HCT116 (cell line): ENCODE data around the gene DPP6. TPM values are rescaled to one million over a fixed set of nuclear protein-coding genes. Genes with fewer than 3 reads are reported as not detected.

ENCODE experiments used
- ATAC-seq: fragments of 200-7000 bp; cut with Tn5 transposase; 2 replicates; pipeline ENCODE4 v1.9.1; 2020; ENCODE audit warnings: mild to moderate bottlenecking, moderate library complexity
- BruUV-seq: library from RNA; stranded (reverse); fragments of 400-500 nt; replicated peaks from 2 replicates; lab custom pipeline; 2021; lab: Mats Ljungman, UMichigan
- CTCF ChIA-PET: fragments of 300-600 bp; sonication (Branson Sonifier 250); formaldehyde crosslinking; loops from one replicate; lab custom pipeline; 2021; ENCODE audit warnings: antibody characterized with exemption; lab: Charles Lee
- POLR2A ChIA-PET: fragments of 300-600, 350-600 bp; sonication (Branson Sonifier 250); formaldehyde crosslinking; loops from one replicate; lab custom pipeline; 2021; ENCODE audit warnings: antibody characterized with exemption; lab: Charles Lee
- RAD21 ChIA-PET, 2 experiments: fragments of 300-600 bp; sonication (Branson Sonifier 250); formaldehyde crosslinking; loops; one replicate each; lab custom pipeline; 2023; ENCODE audit warnings: low total read pairs in 2 of 2; ENCODE audit not compliant: uncharacterized antibody in 2 of 2, unreplicated experiment in 2 of 2, low non-redundant PET in 1 of 2; lab: Charles Lee
- DNase-seq: peaks from one replicate; pipeline ENCODE4 v3.0.0-alpha.2; 2010; ENCODE audit warnings: low read depth, low spot score
- H2AFZ ChIP-seq: fragments of 200-600 bp; shearing (Covaris generic), sonication (generic); 2 replicates; pipeline ENCODE4 v1.6.1; 2017; ENCODE audit warnings: low read depth, mixed run types, mixed read lengths, antibody characterized with exemption, low read length; ENCODE audit not compliant: poor library complexity, severe bottlenecking
- H3K27ac ChIP-seq: 2 replicates; pipeline ENCODE4 v1.5.1; 2012; ENCODE audit warnings: low read depth, low read length
- H3K27me3 ChIP-seq: fragments of 200-600 bp; sonication (generic); 2 replicates; pipeline ENCODE4 v1.6.1; 2016; ENCODE audit warnings: mixed run types, low read length, mixed read lengths; ENCODE audit not compliant: insufficient read depth
- H3K36me3 ChIP-seq, 2 experiments: fragments of 200-500 bp in 1 of 2; fragments of 200-600 bp in 1 of 2; sonication (Bioruptor generic) in 1 of 2; sonication (generic) in 1 of 2; 2 replicates each; pipeline versions ENCODE4 v1.5.1 to v1.6.1; 2014 to 2016; ENCODE audit warnings: low read length in 2 of 2, inconsistent platforms in 1 of 2, mixed read lengths in 1 of 2, mixed run types in 1 of 2; ENCODE audit not compliant: insufficient read depth in 2 of 2, control insufficient read depth in 1 of 2
- H3K4me1 ChIP-seq, 2 experiments: fragments of 200-600 bp in 1 of 2; sonication (generic) in 1 of 2; 2 replicates each; pipeline versions ENCODE4 v1.5.1 to v1.6.1; 2012 to 2017; ENCODE audit warnings: low read length in 2 of 2, inconsistent platforms in 1 of 2, mild to moderate bottlenecking in 1 of 2, mixed read lengths in 1 of 2, mixed run types in 1 of 2, moderate library complexity in 1 of 2; ENCODE audit not compliant: insufficient read depth in 2 of 2, control insufficient read depth in 1 of 2
- H3K4me2 ChIP-seq: fragments of 200-600 bp; sonication (generic); 2 replicates; pipeline ENCODE4 v1.6.1; 2017; ENCODE audit warnings: mixed run types, low read length, mixed read lengths
- H3K4me3 ChIP-seq, 2 experiments: fragments of 200-600 bp in 1 of 2; sonication (generic) in 1 of 2; replicated peaks in 1 of 2; 2 replicates each; pipeline ENCODE4 v1.5.1; 2011 to 2016; ENCODE audit warnings: low read length in 2 of 2, control low read depth in 1 of 2, low read depth in 1 of 2, mild to moderate bottlenecking in 1 of 2, mixed read lengths in 1 of 2, mixed run types in 1 of 2
- H3K79me2 ChIP-seq: fragments of 200-600 bp; sonication (generic); 2 replicates; pipeline ENCODE4 v1.6.1; 2017; ENCODE audit warnings: mild to moderate bottlenecking, mixed run types, low read length, moderate library complexity, mixed read lengths; ENCODE audit not compliant: insufficient read depth
- H3K9ac ChIP-seq: fragments of 200-600 bp; sonication (generic); 2 replicates; pipeline ENCODE4 v1.6.1; 2016; ENCODE audit warnings: low read length, mixed read lengths
- H3K9me2 ChIP-seq: fragments of 200-600 bp; sonication (generic), shearing (Covaris generic); 2 replicates; pipeline ENCODE4 v1.6.1; 2017; ENCODE audit warnings: mixed run types, mild to moderate bottlenecking, moderate library complexity; ENCODE audit not compliant: insufficient read depth
- H3K9me3 ChIP-seq, 2 experiments: fragments of 200-500 bp in 1 of 2; fragments of 200-600 bp in 1 of 2; sonication (Bioruptor generic) in 1 of 2; sonication (generic) in 1 of 2; 2 replicates each; pipeline ENCODE4 v1.6.1; 2014 to 2017; ENCODE audit warnings: low read length in 2 of 2, mixed read lengths in 2 of 2, inconsistent platforms in 1 of 2, low read depth in 1 of 2, mild to moderate bottlenecking in 1 of 2, mixed run types in 1 of 2, moderate library complexity in 1 of 2; ENCODE audit not compliant: control insufficient read depth in 1 of 2, insufficient read depth in 1 of 2
- H4K20me1 ChIP-seq: fragments of 200-600 bp; sonication (generic), shearing (Covaris generic); 2 replicates; pipeline ENCODE4 v1.6.1; 2017; ENCODE audit warnings: mixed run types, mild to moderate bottlenecking, moderate library complexity; ENCODE audit not compliant: insufficient read depth
- CBX3 ChIP-seq: IDR thresholded peaks from 2 replicates; pipeline ENCODE4 v1.6.1; 2012; ENCODE audit warnings: low read depth
- CEBPB ChIP-seq: IDR thresholded peaks from 2 replicates; pipeline ENCODE4 v1.6.1; 2012; ENCODE audit warnings: low read depth
- EGR1 ChIP-seq: IDR thresholded peaks from 2 replicates; pipeline ENCODE4 v1.6.1; 2012; ENCODE audit warnings: low read depth
- ELF1 ChIP-seq: IDR thresholded peaks from 2 replicates; pipeline ENCODE4 v1.6.1; 2012; ENCODE audit warnings: low read depth, borderline replicate concordance
- JUND ChIP-seq: IDR thresholded peaks from 2 replicates; pipeline ENCODE4 v1.6.1; 2012
- POLR2A ChIP-seq: IDR thresholded peaks from 2 replicates; pipeline ENCODE4 v1.7.0; 2011; ENCODE audit warnings: borderline replicate concordance; ENCODE audit not compliant: insufficient read depth, insufficient read length; ENCODE audit errors: extremely low read depth
- POLR2AphosphoS5 ChIP-seq: IDR thresholded peaks from 2 replicates; pipeline ENCODE4 v1.6.1; 2011; ENCODE audit warnings: mild to moderate bottlenecking, low read depth, low read length, moderate library complexity
- intact Hi-C: fragments of 100-400 bp; cut with micrococcal nuclease; formaldehyde crosslinking; loops from 2 replicates; pipeline ENCODE4 v1.10.0; 2022
- total RNA-seq: library from RNA; stranded (reverse); gene quantifications from one replicate; pipeline ENCODE4 v1.2.1, GENCODE V29; 2021; ENCODE audit not compliant: unreplicated experiment

Gene DPP6
- total RNA-seq, 1 experiment from 2014 or later = not detected

DNA sequence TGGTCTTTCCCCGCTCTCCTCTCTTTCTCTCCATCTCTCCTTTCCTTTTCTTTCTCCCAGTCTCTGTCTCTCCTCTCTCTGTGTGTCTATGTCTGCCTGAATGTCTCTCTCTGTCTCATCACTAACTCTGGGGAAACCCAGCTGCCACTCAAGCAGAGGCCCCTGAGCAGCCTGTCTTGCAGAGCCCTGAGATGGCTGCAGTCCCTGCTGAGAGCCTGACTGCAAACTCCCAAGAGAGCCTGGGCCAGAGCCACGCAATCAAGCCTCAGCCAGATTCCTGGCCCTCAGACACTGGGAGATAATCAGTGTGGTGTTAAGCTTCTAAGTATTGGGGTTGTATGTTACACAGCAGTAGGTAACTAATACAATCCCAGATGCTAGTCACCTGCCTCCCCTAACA, 859.2 kb downstream of the DPP6 start:
- ATAC-seq = no peak
- no peak for TF ChIP-seq EGR1
- no peak for TF ChIP-seq JUND
- TF ChIP-seq CEBPB = no peak
- BruUV-seq = no TSS peak
- Histone ChIP-seq H4K20me1 (no peaks in the 10 kb centered on the region), H3K27me3 (no peaks in the 10 kb centered on the region), H3K4me2 (no peak overlapping the region), H3K36me3 (no peaks in the 10 kb centered on the region), H3K9me2 (no peaks in the 10 kb centered on the region), H3K4me3 (no peak overlapping the region), H3K9me3 (no peaks in the 10 kb centered on the region), H3K4me1 (no peaks in the 10 kb centered on the region), H3K9ac (no peak overlapping the region), H3K27ac (no peak overlapping the region), H2AFZ (no peak overlapping the region), H3K79me2 (no peaks in the 10 kb centered on the region)
- intact Hi-C loops = loop anchor here (5.0 kb wide), 1 partner anchor 856 kb away; no protein-coding TSS in a partner anchor
- CTCF ChIA-PET = no interaction called here
- RAD21 ChIA-PET = no interaction called here
- POLR2A ChIA-PET = no interaction called here
- DNase-seq = no peak

- no TSS peak for BruUV-seq
- CTCF ChIA-PET = no interaction called here
- ATAC-seq (no peak), DNase-seq (no peak)
- Histone ChIP-seq H4K20me1 (no peaks in the 10 kb centered on the region), H3K4me1 (no peaks in the 10 kb centered on the region), H3K27me3 (no peaks in the 10 kb centered on the region), H3K79me2 (no peaks in the 10 kb centered on the region), H2AFZ (no peak overlapping the region), H3K4me3 (no peak overlapping the region), H3K4me2 (no peak overlapping the region), H3K9me2 (no peaks in the 10 kb centered on the region)
- POLR2A ChIA-PET = no interaction called here
- intact Hi-C loops = loop anchor here (5.0 kb wide), 1 partner anchor 855 kb away; no protein-coding TSS in a partner anchor
- RAD21 ChIA-PET = no interaction called here
- TF ChIP-seq POLR2AphosphoS5 = no peak
- TF ChIP-seq ELF1 = no peak
- TF ChIP-seq POLR2A = no peak
- no peak for TF ChIP-seq JUND
- no peak for TF ChIP-seq CBX3
- TF ChIP-seq, all 23 proteins: peak for 0
- Histone ChIP-seq H3K36me3 (no peaks in the 10 kb centered on the region), H3K9ac (no peak overlapping the region), H3K27ac (no peak overlapping the region), H3K9me3 (no peaks in the 10 kb centered on the region)
Observed at GRCh38 chr7:154911862-154912455, 859.8 kb downstream of the DPP6 start.
